Epithelial cell of esophagus (primary cell): ENCODE measurements around the gene RPL19.

Source experiments
- DNase-seq: peaks from one replicate; pipeline ENCODE4 v3.0.0; 2010; ENCODE audit warnings: low read depth
- H3K4me3 ChIP-seq: 2 replicates; pipeline ENCODE4 v1.5.1; 2011; ENCODE audit warnings: mild to moderate bottlenecking, low read length, control low read depth
- CTCF ChIP-seq: IDR thresholded peaks from 2 replicates; pipeline ENCODE4 v1.5.1; 2011; ENCODE audit warnings: low read depth, mild to moderate bottlenecking, low read length, control low read depth, inconsistent platforms; ENCODE audit not compliant: insufficient read depth; ENCODE audit errors: missing control alignments

RPL19 gene

GRCh38 chr17:39217734-39218369 is 17.8 kb downstream of the RPL19 start:
- no peak overlapping the region for H3K4me3 ChIP-seq
- no peak for TF ChIP-seq CTCF
- no peak for DNase-seq

- no peak overlapping the region for H3K4me3 ChIP-seq
- TF ChIP-seq CTCF: no peak
- no peak for DNase-seq
Measured at GRCh38 chr17:39218906-39219305, 18.8 kb downstream of the RPL19 start.

GRCh38 chr17:39219647-39220154 is 19.6 kb downstream of the RPL19 start:
- no peak for TF ChIP-seq CTCF
- H3K4me3 ChIP-seq: no peak overlapping the region
- no peak for DNase-seq

GRCh38 chr17:39221572-39221971 is 21.5 kb downstream of the RPL19 start:
- TF ChIP-seq CTCF: no peak
- DNase-seq: no peak
- no peak overlapping the region for H3K4me3 ChIP-seq

- no peak overlapping the region for H3K4me3 ChIP-seq
- DNase-seq: no peak
- no peak for TF ChIP-seq CTCF
Measured at GRCh38 chr17:39222151-39222550, 22.1 kb downstream of the RPL19 start.

- no peak overlapping the region for H3K4me3 ChIP-seq
- DNase-seq: no peak
- TF ChIP-seq CTCF: no peak
Measured at GRCh38 chr17:39222866-39223834, 23.1 kb downstream of the RPL19 start.
